ENCODE results near the gene PCDH7.

The PCDH7 gene

GRCh38 chr4:30717208-30718020, 2.8 kb upstream of the PCDH7 start:
- TF ChIP-seq, protein P1, sequence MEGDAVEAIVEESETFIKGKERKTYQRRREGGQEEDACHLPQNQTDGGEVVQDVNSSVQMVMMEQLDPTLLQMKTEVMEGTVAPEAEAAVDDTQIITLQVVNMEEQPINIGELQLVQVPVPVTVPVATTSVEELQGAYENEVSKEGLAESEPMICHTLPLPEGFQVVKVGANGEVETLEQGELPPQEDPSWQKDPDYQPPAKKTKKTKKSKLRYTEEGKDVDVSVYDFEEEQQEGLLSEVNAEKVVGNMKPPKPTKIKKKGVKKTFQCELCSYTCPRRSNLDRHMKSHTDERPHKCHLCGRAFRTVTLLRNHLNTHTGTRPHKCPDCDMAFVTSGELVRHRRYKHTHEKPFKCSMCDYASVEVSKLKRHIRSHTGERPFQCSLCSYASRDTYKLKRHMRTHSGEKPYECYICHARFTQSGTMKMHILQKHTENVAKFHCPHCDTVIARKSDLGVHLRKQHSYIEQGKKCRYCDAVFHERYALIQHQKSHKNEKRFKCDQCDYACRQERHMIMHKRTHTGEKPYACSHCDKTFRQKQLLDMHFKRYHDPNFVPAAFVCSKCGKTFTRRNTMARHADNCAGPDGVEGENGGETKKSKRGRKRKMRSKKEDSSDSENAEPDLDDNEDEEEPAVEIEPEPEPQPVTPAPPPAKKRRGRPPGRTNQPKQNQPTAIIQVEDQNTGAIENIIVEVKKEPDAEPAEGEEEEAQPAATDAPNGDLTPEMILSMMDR (IDR thresholded peaks at IDR 0.05; ENCODE audit: low read depth, low read length, missing control alignments): no peak
- DNase-seq (ENCODE audit: low read depth): no peak
- H3K4me3 ChIP-seq (ENCODE audit: low read depth, low read length): no peak overlapping the region

DNA sequence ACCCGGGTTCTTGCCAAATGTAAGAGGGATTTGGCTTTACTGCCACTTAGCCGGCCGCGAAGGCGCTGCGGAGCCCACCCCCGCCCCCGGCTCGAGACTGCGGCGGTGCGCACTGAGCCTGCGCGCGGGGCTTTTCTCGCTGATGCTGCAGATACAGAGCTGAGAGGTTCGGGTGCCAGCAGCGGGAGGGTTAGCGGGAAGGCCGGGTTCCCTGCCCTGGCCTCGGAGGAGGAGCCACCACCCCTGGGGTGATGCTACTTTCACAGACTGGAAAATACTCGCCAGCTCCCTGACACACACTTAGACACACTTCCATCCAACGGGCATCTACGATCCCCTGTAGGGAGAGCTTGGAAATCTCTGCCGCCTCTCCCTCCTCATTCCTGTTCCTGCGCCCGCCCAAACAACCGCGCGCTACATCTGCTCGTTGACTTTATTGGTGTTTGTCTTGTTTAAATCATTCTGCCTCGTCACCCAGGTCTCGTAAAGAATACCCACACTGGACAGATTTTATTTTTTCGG, 2.1 kb upstream of the PCDH7 start:
- no peak for DNase-seq (ENCODE audit: low read depth)
- TF ChIP-seq, protein P1 (IDR thresholded peaks at IDR 0.05; ENCODE audit: low read depth, low read length, missing control alignments): no peak
- H3K4me3 ChIP-seq (ENCODE audit: low read depth, low read length): no peak overlapping the region

- DNase-seq (ENCODE audit: low read depth): no peak
- no peak overlapping the region for H3K4me3 ChIP-seq (ENCODE audit: low read depth, low read length)
Observed at GRCh38 chr4:30718641-30719453, 1.3 kb upstream of the PCDH7 start.

GRCh38 chr4:30719454-30720020, 632 bp upstream of the PCDH7 start:
- TF ChIP-seq, protein P1 (IDR thresholded peaks at IDR 0.05; ENCODE audit: low read depth, low read length, missing control alignments): no peak
- H3K4me3 ChIP-seq (ENCODE audit: low read depth, low read length): no peak overlapping the region

More at GRCh38 chr4:30718641-30719453, 1.3 kb upstream of the PCDH7 start:
- TF ChIP-seq, protein P1 (IDR thresholded peaks at IDR 0.05; ENCODE audit: low read depth, low read length, missing control alignments): no peak

GRCh38 chr4:30720661-30721184, 554 bp downstream of the PCDH7 start:
- TF ChIP-seq, protein P1 (IDR thresholded peaks at IDR 0.05; ENCODE audit: low read depth, low read length, missing control alignments): no peak
- no peak overlapping the region for H3K4me3 ChIP-seq (ENCODE audit: low read depth, low read length)
- DNase-seq (ENCODE audit: low read depth): no peak

More at GRCh38 chr4:30719454-30720020, 632 bp upstream of the PCDH7 start:
- no peak for DNase-seq (ENCODE audit: low read depth)

- no peak overlapping the region for H3K4me3 ChIP-seq (ENCODE audit: low read depth, low read length)
- no peak for DNase-seq (ENCODE audit: low read depth)
- TF ChIP-seq, protein P1 (IDR thresholded peaks at IDR 0.05; ENCODE audit: low read depth, low read length, missing control alignments): no peak
Observed at GRCh38 chr4:30721185-30722091, 1.3 kb downstream of the PCDH7 start.
